D341Med (cell line): ENCODE measurements around the gene C17orf78.
"Not testable (repeated sequence)": the region's sequence is repeated elsewhere in the genome, so short reads cannot be mapped to it uniquely, and the experiment has no call there.

Source experiments
- DNase-seq: peaks from one replicate; pipeline ENCODE4 v3.0.0; 2012; ENCODE audit warnings: low spot score

Gene C17orf78

DNA sequence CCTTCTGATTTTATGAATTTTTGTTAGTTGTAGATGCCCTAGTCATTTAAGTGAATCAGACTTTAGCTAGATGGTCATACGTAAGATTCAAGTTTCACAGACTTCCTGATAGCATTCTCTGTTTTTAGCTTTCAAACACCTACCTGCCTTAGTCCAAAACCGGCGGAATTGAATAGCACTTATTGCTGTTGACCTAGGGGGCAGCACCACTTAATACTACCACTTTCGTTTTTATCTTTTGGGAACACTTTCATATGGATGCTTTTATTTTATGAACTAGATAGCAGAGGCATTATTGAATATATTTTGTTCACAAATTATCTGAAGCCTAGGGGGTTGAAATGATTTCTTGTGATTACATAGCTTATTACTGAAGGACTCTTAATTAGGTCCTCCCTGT lies 62.4 kb downstream of the C17orf78 start:
- DNase-seq: peak; percentile 42

DNA sequence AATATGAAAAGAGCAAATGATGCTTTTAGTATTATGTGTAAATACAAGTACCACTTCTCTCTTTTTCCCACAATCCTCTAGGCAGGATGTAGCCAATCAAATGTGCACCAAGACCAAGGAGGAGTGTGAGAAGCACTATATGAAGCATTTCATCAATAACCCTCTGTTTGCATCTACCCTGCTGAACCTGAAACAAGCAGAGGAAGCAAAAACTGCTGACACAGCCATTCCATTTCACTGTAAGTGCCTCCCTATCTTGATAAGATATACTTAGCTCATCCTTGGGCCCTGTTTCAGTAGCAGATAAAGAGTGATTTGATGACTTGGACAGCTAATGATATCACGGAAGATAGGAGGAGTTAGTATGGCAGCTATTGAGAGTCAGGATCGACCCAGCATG lies 64.6 kb downstream of the C17orf78 start:
- DNase-seq: no peak

DNA sequence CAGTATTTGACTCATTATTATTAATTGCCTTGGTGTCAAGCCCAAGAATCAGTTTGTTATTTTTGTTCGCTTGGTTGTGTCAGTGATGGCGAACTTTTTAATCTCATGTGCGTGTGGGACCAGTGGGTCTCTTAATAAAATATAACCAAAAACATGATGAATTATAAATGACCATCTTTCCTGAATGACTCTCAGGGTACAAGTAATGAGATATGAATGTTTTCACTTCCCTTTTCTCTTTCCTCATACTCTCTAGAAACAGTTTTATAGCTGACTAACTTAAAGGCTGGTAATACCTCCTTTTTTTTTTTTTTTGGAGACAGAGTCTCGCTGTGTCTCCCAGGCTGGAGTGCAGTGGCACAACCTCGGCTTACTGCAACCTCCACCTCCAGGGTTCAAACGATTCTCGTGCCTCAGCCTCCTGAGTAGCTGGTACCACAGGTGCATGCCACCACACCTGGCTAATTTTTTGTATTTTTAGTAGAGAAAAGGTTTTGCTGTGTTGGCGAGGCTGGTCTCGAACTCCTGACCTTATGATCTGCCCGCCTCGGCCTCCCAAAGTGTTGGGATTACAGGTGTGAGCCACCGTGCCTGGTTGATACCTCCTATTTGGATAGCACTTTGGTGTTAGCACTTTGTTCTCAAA lies 65.7 kb downstream of the C17orf78 start:
- not testable (repeated sequence) for DNase-seq
